HL-60 (cell line): ENCODE measurements around the gene EPS8L3.
"Not testable (repeated sequence)": the region's sequence is repeated elsewhere in the genome, so short reads cannot be mapped to it uniquely, and the experiment has no call there.

Experiments used
- DNase-seq, 2 experiments: peaks; one replicate each; pipeline ENCODE4 v3.0.0-alpha.2; 2010 to 2020; ENCODE audit warnings: low read depth in 1 of 2, low spot score in 1 of 2
- H3K27ac ChIP-seq: fragments of 250-450 bp; sonication (Bioruptor Pico); replicated peaks from 2 replicates; pipeline ENCODE4 v1.5.1; 2020; ENCODE audit warnings: mild to moderate bottlenecking, moderate library complexity
- H3K27me3 ChIP-seq: fragments of 250-450 bp; sonication (Bioruptor Pico); 2 replicates; pipeline ENCODE4 v1.5.1; 2021; ENCODE audit warnings: mild to moderate bottlenecking, moderate library complexity; ENCODE audit not compliant: insufficient read depth, poor library complexity, severe bottlenecking
- H3K4me3 ChIP-seq: replicated peaks from 2 replicates; pipeline ENCODE4 v1.5.1; 2011; ENCODE audit warnings: mild to moderate bottlenecking, control low read depth, low read length; ENCODE audit not compliant: insufficient read depth
- CTCF ChIP-seq: IDR thresholded peaks from one replicate; pipeline ENCODE4 v1.5.1; 2011; ENCODE audit warnings: low read length, control low read depth, inconsistent platforms; ENCODE audit not compliant: insufficient read depth
- GABPA ChIP-seq: IDR thresholded peaks from 2 replicates; pipeline ENCODE4 v1.6.1; 2012; ENCODE audit warnings: low read depth
- POLR2AphosphoS5 ChIP-seq: IDR thresholded peaks from 2 replicates; pipeline ENCODE4 v1.6.1; 2012; ENCODE audit warnings: low read depth
- REST ChIP-seq: IDR thresholded peaks from 2 replicates; pipeline ENCODE4 v1.6.1; 2012; ENCODE audit warnings: low read depth; ENCODE audit not compliant: insufficient replicate concordance
- SPI1 ChIP-seq: IDR thresholded peaks from 2 replicates; pipeline ENCODE4 v1.6.1; 2012; ENCODE audit warnings: low read depth, mild to moderate bottlenecking, borderline replicate concordance

EPS8L3 gene

GRCh38 chr1:109714661-109715372, 48.9 kb downstream of the EPS8L3 start:
- DNase-seq = no peak
- Histone ChIP-seq H3K27me3 (no peaks in the 10 kb centered on the region), H3K4me3 (no peak overlapping the region), H3K27ac (no peak overlapping the region)
- no peak for TF ChIP-seq SPI1
- TF ChIP-seq CTCF = no peak

GRCh38 chr1:109713636-109714035, 50.1 kb downstream of the EPS8L3 start:
- Histone ChIP-seq H3K4me3 (no peak overlapping the region), H3K27me3 (no peaks in the 10 kb centered on the region), H3K27ac (no peak overlapping the region)
- DNase-seq = no peak
- no peak for TF ChIP-seq GABPA
- no peak for TF ChIP-seq SPI1
- no peak for TF ChIP-seq REST
- no peak for TF ChIP-seq CTCF
- TF ChIP-seq POLR2AphosphoS5 = no peak

- Histone ChIP-seq H3K4me3 (no peak overlapping the region), H3K27ac (no peak overlapping the region), H3K27me3 (no peaks in the 10 kb centered on the region)
- no peak for TF ChIP-seq SPI1
- DNase-seq = no peak
Measured at GRCh38 chr1:109712321-109712864, 51.3 kb downstream of the EPS8L3 start.

GRCh38 chr1:109711593-109712320, 52.0 kb downstream of the EPS8L3 start, which contains the start of gene GSTM5:
Gene GSTM5 (plus strand): TSS chr1:109712251. CDS start chr1:109712313, 62 bp downstream.
- H3K4me3 ChIP-seq, H3K27ac ChIP-seq, H3K27me3 ChIP-seq, DNase-seq: not testable (repeated sequence)

- DNase-seq, H3K4me3 ChIP-seq, H3K27me3 ChIP-seq, H3K27ac ChIP-seq: not testable (repeated sequence)
Measured at GRCh38 chr1:109709822-109710221, 53.9 kb downstream of the EPS8L3 start.

GRCh38 chr1:109708949-109709348, 54.8 kb downstream of the EPS8L3 start:
- not testable (repeated sequence) for H3K27me3 ChIP-seq, DNase-seq, H3K27ac ChIP-seq, H3K4me3 ChIP-seq
